Measurements from ENCODE around the gene ZNF541.

ZNF541 gene

DNA sequence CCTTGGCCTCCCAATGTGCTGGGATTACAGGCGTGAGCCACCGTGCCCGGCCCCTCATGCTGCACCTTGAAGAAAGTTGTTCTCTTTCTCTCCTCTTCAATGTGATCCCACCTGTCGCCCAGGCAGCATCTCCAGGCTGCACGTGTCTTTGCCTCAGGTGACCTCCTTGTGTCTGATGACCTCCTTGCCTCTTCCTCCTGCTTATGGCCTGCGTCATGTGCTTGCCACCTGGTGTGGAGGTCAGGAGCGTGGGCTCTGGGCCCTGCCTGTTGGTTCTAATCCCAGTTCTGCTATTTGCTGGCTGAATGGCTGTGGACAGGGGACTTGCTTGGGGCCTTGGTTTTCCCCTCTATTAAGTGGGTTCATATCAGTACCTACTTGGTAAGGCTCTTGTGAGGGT, 42.3 kb upstream of the ZNF541 start:
- Histone ChIP-seq H3K36me3 (replicated peaks; ENCODE audit: low read depth, low read length) (peaks cover 8% of the 10 kb centered on the region), H3K4me1 (ENCODE audit: low read length) (peaks cover 16% of the 10 kb centered on the region), H3K27me3 (ENCODE audit: low read depth, low read length) (no peaks in the 10 kb centered on the region), H2AFZ (ENCODE audit: low read depth, low read length) (no peak overlapping the region), H3K9ac (ENCODE audit: low read length) (no peak overlapping the region), H3K4me3 (ENCODE audit: low read length) (no peak overlapping the region), H4K20me1 (ENCODE audit: insufficient read depth, low read length) (peaks cover 81% of the 10 kb centered on the region), H3K79me2 (ENCODE audit: low read length) (peaks cover 98% of the 10 kb centered on the region), H3K9me3 (ENCODE audit: insufficient read depth, low read length) (no peaks in the 10 kb centered on the region), H3K27ac (ENCODE audit: low read length) (no peak overlapping the region), H3K4me2 (ENCODE audit: low read length) (no peak overlapping the region)
- TF ChIP-seq, protein P1, sequence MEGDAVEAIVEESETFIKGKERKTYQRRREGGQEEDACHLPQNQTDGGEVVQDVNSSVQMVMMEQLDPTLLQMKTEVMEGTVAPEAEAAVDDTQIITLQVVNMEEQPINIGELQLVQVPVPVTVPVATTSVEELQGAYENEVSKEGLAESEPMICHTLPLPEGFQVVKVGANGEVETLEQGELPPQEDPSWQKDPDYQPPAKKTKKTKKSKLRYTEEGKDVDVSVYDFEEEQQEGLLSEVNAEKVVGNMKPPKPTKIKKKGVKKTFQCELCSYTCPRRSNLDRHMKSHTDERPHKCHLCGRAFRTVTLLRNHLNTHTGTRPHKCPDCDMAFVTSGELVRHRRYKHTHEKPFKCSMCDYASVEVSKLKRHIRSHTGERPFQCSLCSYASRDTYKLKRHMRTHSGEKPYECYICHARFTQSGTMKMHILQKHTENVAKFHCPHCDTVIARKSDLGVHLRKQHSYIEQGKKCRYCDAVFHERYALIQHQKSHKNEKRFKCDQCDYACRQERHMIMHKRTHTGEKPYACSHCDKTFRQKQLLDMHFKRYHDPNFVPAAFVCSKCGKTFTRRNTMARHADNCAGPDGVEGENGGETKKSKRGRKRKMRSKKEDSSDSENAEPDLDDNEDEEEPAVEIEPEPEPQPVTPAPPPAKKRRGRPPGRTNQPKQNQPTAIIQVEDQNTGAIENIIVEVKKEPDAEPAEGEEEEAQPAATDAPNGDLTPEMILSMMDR (IDR thresholded peaks at IDR 0.05; ENCODE audit: low read depth, low read length), result no peak
- TF ChIP-seq EZH2phosphoT487 (IDR thresholded peaks at IDR 0.05; ENCODE audit: low read depth), result no peak

DNA sequence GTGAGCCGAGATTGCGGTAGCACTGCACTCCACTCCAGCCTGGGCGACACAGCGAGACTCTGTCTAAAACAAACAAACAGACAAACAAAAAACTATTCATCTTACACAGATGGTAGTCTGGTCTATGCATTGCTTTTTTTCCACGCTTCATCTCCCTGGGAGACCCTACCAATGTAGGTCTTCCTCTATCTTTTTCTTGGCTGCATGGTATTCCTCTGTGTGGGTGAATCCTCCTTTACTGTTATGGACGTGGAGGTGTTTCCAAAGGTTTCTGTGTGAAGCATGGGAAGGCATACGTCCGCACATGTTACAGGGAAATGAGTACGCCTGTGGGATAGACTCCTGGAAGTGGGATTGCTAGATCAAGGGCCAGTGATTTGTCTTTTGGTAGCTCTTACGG, 41.6 kb upstream of the ZNF541 start:
- peaks cover 78% of the 10 kb centered on the region for H4K20me1 ChIP-seq (ENCODE audit: insufficient read depth, low read length)
- TF ChIP-seq, protein P1 (IDR thresholded peaks at IDR 0.05; ENCODE audit: low read depth, low read length), result no peak
- TF ChIP-seq EZH2phosphoT487 (IDR thresholded peaks at IDR 0.05; ENCODE audit: low read depth), result no peak
- peaks cover 17% of the 10 kb centered on the region for H3K4me1 ChIP-seq (ENCODE audit: low read length)
- no peak overlapping the region for H2AFZ ChIP-seq (ENCODE audit: low read depth, low read length)
- H3K4me3 ChIP-seq (ENCODE audit: low read length), result no peak overlapping the region
- H3K36me3 ChIP-seq (replicated peaks; ENCODE audit: low read depth, low read length), result peaks cover 8% of the 10 kb centered on the region
- H3K27me3 ChIP-seq (ENCODE audit: low read depth, low read length), result no peaks in the 10 kb centered on the region
- no peak overlapping the region for H3K9ac ChIP-seq (ENCODE audit: low read length)
- peaks cover 98% of the 10 kb centered on the region for H3K79me2 ChIP-seq (ENCODE audit: low read length)
- no peak overlapping the region for H3K4me2 ChIP-seq (ENCODE audit: low read length)
- H3K9me3 ChIP-seq (ENCODE audit: insufficient read depth, low read length), result no peaks in the 10 kb centered on the region
- no peak overlapping the region for H3K27ac ChIP-seq (ENCODE audit: low read length)

DNA sequence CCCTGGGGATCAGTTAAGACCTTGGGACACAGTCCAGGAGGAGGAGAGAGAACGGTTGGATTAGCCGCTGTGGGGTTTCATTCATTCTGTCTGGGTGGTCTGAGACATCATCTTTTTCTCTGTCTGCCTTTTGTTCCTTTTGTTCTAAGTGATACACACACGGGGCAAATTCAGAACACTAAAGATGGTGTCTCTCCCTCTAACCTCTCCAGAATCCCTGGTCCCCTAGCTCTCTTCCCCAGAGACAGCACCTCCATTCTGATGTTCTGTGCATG, 41.0 kb upstream of the ZNF541 start:
- Histone ChIP-seq H3K9ac (ENCODE audit: low read length) (no peak overlapping the region), H3K27ac (ENCODE audit: low read length) (no peak overlapping the region), H3K4me2 (ENCODE audit: low read length) (no peak overlapping the region), H3K36me3 (replicated peaks; ENCODE audit: low read depth, low read length) (peaks cover 8% of the 10 kb centered on the region), H4K20me1 (ENCODE audit: insufficient read depth, low read length) (peaks cover 75% of the 10 kb centered on the region), H3K4me1 (ENCODE audit: low read length) (peaks cover 17% of the 10 kb centered on the region), H3K9me3 (ENCODE audit: insufficient read depth, low read length) (no peaks in the 10 kb centered on the region), H3K27me3 (ENCODE audit: low read depth, low read length) (no peaks in the 10 kb centered on the region), H3K4me3 (ENCODE audit: low read length) (no peak overlapping the region), H3K79me2 (ENCODE audit: low read length) (peaks cover 98% of the 10 kb centered on the region), H2AFZ (ENCODE audit: low read depth, low read length) (no peak overlapping the region)
- no peak for TF ChIP-seq EZH2phosphoT487 (IDR thresholded peaks at IDR 0.05; ENCODE audit: low read depth)
- TF ChIP-seq, protein P1 (IDR thresholded peaks at IDR 0.05; ENCODE audit: low read depth, low read length), result no peak

DNA sequence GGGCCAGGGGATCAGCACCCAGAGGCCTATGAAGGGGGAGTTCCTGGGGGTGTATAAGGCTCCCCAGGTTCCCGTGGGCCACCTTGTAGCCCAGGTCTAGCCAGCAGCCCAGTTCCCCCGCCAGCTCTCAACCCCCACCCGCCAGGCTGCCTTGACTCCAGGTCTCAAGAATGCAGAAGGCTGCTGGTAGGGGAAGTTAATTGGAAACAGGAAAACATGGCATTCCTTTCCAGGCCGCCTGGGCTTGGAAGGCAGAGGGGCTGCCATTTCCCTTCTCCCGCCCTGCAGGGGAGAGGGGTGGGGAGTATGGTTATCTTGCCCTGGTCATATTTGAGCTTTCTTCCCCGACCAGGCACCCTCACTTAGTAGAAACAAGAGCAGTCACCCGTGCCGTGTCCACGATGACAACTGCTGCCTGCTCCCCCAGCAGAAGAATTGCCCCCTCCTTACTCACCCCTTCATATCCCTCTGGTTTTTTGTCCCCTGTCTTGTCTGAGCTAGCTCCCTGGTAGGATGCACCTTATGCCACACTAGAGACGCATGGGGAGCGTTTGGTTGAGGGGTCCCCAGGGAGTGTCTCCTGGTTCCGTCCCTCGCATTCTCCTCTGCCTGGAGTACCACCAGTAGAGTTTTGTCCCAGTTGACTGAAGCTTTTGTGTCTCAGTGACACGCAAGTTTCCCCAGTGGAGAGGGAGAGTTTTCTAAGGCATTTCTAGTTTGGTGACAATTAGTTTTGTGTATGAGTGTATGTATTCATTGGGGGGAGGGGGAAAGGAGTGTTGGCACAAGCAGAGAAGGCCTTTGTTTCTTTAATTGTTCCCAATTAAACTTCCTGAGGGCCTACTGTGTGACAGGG, 40.4 kb upstream of the ZNF541 start:
- Histone ChIP-seq H3K4me3 (ENCODE audit: low read length) (no peak overlapping the region), H3K4me2 (ENCODE audit: low read length) (no peak overlapping the region), H3K9me3 (ENCODE audit: insufficient read depth, low read length) (no peaks in the 10 kb centered on the region), H3K79me2 (ENCODE audit: low read length) (peaks cover 93% of the 10 kb centered on the region), H3K27ac (ENCODE audit: low read length) (no peak overlapping the region), H3K4me1 (ENCODE audit: low read length) (peaks cover 17% of the 10 kb centered on the region), H3K36me3 (replicated peaks; ENCODE audit: low read depth, low read length) (peaks cover 8% of the 10 kb centered on the region), H3K27me3 (ENCODE audit: low read depth, low read length) (no peaks in the 10 kb centered on the region), H3K9ac (ENCODE audit: low read length) (no peak overlapping the region), H2AFZ (ENCODE audit: low read depth, low read length) (no peak overlapping the region), H4K20me1 (ENCODE audit: insufficient read depth, low read length) (peaks cover 70% of the 10 kb centered on the region)
- TF ChIP-seq, protein P1 (IDR thresholded peaks at IDR 0.05; ENCODE audit: low read depth, low read length), result no peak
- no peak for TF ChIP-seq EZH2phosphoT487 (IDR thresholded peaks at IDR 0.05; ENCODE audit: low read depth)

All from OCI-LY3 (cell line).